ENCODE results near the gene KLC4.

DNA sequence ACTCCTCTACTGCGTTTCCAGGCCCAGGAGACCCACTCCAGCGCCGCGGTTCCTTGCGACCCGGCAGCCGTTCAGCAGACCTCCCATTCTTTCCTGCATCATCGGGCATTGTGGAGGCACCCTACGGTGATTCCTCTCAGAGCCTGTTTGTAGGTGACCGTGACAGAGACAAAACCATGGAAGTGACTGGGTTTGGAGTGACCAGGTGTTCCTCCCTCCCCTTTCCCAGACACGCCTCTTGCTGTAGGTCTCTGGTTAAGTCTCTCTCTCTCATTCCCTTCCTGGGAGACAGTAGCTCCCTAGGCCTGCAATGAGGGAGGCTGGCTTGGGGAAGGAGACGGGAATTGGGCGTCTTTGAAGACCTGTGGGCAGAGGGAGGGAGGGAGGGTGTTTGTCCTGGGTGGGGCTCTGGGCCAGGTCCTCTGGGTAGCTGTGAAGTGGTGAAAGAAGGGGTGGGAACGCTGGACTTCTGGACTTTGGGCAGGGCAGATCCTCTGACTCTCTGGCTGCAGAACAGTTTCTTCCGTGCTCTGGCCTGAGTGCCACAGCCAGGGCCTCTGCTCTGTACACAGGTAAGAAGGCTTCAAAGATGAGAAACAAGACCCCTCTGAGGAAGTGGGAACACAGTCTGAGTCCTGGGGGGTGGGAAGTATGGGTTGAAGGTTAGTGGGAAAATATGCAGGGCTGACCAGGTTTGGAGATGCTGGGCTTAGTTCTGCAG lies 763 bp downstream of the KLC4 start:
- TF ChIP-seq, protein P1, sequence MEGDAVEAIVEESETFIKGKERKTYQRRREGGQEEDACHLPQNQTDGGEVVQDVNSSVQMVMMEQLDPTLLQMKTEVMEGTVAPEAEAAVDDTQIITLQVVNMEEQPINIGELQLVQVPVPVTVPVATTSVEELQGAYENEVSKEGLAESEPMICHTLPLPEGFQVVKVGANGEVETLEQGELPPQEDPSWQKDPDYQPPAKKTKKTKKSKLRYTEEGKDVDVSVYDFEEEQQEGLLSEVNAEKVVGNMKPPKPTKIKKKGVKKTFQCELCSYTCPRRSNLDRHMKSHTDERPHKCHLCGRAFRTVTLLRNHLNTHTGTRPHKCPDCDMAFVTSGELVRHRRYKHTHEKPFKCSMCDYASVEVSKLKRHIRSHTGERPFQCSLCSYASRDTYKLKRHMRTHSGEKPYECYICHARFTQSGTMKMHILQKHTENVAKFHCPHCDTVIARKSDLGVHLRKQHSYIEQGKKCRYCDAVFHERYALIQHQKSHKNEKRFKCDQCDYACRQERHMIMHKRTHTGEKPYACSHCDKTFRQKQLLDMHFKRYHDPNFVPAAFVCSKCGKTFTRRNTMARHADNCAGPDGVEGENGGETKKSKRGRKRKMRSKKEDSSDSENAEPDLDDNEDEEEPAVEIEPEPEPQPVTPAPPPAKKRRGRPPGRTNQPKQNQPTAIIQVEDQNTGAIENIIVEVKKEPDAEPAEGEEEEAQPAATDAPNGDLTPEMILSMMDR (IDR thresholded peaks at IDR 0.05) = no peak
- no peak for TF ChIP-seq POLR2A (IDR thresholded peaks at IDR 0.05)

Data from breast epithelium (tissue), 3 donors.